Hepatocyte (in vitro differentiated cells): ENCODE data around the gene NKD1.
"Not testable (repeated sequence)": the region's sequence is repeated elsewhere in the genome, so short reads cannot be mapped to it uniquely, and the experiment has no call there.

ENCODE experiments used
- EZH2 ChIP-seq: fragments of 200-600 bp; sonication (generic); IDR thresholded peaks from 2 replicates; pipeline ENCODE4 v1.6.1; 2016; ENCODE audit warnings: antibody characterized with exemption, mild to moderate bottlenecking, borderline replicate concordance
- EZH2phosphoT487 ChIP-seq: fragments of 200-600 bp; sonication (generic); IDR thresholded peaks from one replicate; pipeline ENCODE4 v1.6.1; 2018; ENCODE audit warnings: antibody characterized with exemption, mild to moderate bottlenecking, low read depth, moderate library complexity; ENCODE audit not compliant: unreplicated experiment, severe bottlenecking
- TF ChIP-seq, protein P1 (sequence below): fragments of 200-600 bp; sonication (generic); IDR thresholded peaks from 2 replicates; pipeline ENCODE4 v1.5.1; 2016; ENCODE audit warnings: antibody characterized with exemption, mild to moderate bottlenecking; ENCODE audit not compliant: poor library complexity

GRCh38 chr16:50536258-50536645, 11.9 kb upstream of the NKD1 start:
- TF ChIP-seq, protein P1, sequence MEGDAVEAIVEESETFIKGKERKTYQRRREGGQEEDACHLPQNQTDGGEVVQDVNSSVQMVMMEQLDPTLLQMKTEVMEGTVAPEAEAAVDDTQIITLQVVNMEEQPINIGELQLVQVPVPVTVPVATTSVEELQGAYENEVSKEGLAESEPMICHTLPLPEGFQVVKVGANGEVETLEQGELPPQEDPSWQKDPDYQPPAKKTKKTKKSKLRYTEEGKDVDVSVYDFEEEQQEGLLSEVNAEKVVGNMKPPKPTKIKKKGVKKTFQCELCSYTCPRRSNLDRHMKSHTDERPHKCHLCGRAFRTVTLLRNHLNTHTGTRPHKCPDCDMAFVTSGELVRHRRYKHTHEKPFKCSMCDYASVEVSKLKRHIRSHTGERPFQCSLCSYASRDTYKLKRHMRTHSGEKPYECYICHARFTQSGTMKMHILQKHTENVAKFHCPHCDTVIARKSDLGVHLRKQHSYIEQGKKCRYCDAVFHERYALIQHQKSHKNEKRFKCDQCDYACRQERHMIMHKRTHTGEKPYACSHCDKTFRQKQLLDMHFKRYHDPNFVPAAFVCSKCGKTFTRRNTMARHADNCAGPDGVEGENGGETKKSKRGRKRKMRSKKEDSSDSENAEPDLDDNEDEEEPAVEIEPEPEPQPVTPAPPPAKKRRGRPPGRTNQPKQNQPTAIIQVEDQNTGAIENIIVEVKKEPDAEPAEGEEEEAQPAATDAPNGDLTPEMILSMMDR = not testable (repeated sequence)
- TF ChIP-seq EZH2, EZH2phosphoT487: not testable (repeated sequence)
